ENCODE data around the gene MFRP.

MFRP gene

DNA sequence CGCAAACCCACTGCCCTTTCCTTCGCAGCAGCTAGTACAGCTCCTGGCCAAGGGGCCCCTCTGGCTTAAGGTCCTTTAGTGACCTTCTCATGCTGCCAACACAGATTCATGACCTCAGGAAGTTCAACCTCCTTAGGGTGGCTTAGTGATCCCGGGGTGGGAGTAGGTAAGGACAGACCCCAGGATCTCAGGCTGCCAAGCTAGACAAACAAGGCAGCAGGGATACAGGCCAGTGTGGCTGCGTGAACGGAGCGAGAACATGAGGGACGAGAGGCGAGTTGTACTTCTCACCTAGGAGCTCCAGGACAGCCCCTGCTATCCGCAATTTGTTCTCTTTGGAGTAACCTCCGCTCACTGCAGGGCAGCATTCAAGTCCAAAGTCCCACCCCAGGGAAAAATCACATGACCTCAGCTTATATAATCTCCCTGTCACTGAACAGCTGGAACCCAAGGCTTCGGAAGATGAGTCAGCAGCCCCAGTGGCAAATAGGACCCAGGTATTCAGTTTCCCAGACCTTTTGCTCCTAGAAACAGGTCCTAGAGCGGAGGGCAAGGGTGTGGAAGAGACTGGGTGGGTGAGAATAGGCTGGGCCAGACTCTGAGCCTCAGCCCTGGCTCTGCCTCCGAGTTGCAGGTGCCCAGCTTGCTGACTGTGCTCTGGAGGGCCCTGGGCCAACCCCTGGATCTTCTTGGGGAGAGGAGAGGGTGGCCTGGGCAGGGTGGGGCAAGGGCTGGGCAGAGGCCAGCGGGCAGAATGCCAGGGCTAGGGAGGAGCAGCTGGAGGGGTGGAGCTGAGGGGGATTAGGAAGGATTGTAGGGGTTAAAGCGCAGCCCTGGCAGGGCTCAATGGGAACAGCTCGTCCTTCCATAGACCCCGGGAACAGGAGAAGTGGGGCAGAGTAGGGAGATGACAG lies 21.9 kb upstream of the MFRP start:
- no peak overlapping the region for H3K4me3 ChIP-seq (ENCODE audit: low read length)
- no peak for TF ChIP-seq ZNF274 (IDR thresholded peaks at IDR 0.05; ENCODE audit: low read depth, low read length)

DNA sequence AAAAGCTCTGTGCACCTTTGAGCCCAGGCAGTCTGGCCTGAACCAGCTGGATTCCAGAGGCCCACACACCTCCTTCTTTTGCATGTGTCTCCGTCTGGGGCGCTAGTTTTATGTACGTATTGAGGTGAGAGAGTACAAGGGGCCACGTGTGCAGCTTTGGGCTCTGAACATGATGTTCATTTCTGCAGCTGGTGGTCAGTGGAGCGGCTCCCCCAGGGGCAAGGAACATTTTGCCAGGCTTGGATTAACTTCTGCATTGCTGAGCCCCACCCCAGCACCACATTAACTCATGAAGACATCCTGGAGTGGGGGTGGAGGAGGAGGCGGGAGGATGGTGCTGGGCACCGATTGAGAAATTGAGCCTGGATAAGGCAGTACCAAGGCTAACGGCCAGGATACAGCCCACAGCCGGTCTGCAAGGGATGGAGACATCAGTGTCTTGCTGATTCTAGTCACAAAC lies 21.2 kb upstream of the MFRP start:
- no peak overlapping the region for H3K4me3 ChIP-seq (ENCODE audit: low read length)
- no peak for TF ChIP-seq ZNF274 (IDR thresholded peaks at IDR 0.05; ENCODE audit: low read depth, low read length)

DNA sequence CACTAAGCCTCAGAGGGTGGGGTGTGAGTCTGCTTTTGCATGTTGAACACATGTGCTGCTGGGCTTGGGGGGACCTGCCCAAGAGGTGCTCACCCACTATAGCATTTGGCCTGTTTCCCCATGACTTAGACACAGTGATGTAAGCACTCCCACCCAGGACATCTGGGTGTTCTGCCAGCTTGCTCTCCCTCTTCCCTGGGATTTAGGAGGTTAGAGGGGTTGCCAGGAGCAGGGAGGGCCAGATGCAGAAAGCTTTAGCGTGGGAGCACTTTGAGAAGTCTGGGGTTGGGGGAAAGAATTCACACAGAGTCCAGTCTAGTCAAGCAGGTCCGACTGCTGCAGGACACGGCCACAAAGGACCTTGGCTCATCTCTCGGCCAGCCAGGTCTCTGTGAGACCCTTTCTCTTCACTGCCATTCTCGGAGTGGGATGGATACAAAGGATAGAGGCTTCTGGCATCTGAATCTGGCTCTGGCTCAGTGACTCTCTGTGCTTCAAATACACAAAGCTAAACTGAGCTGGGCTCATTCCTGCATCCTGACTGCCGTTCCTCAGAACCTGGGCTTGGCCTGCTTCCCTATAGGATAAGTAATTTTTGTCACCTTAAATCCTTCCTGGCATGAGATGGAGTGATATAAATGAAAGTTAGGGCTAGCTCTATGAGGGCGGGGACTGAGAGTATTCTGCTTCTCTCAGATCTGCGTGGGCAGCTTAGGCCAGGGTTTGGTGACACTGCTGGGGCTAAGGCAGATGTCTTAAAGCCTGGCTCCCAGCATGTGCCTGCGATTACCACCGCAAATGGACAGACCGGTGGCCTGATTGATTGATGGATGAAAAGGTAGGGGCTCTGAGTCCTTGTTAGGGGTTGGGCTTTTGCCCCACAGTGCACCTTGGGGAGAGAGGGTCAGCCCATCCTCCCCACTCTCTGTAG lies 20.4 kb upstream of the MFRP start:
- TF ChIP-seq ZNF274 (IDR thresholded peaks at IDR 0.05; ENCODE audit: low read depth, low read length), result no peak
- H3K4me3 ChIP-seq (ENCODE audit: low read length), result no peak overlapping the region

DNA sequence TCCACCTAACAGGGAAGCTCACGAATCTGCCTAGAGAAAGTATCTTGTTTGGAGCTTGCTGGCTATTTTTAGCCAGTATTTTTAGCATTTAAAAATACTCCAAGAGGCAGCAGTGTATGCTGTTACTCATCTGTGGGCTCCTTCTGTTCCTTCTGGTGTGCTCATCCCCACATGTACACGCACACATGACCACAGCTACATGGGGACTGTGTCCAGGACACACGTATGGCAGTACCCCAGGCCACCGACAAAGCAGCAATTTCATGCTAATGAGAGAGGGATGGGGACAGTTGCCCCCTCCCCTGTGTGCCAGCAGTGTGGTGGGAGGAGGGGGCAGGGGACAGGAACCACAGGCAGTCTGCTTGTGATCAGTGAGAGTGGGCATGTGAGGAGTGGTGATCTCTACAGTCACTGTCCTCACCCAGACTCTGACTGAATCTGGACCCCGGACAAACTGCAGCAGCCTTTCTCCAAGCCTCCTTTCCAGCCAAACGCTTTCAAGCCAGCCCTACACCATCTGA lies 18.6 kb upstream of the MFRP start:
- no peak overlapping the region for H3K4me3 ChIP-seq (ENCODE audit: low read length)
- TF ChIP-seq ZNF274 (IDR thresholded peaks at IDR 0.05; ENCODE audit: low read depth, low read length), result no peak

DNA sequence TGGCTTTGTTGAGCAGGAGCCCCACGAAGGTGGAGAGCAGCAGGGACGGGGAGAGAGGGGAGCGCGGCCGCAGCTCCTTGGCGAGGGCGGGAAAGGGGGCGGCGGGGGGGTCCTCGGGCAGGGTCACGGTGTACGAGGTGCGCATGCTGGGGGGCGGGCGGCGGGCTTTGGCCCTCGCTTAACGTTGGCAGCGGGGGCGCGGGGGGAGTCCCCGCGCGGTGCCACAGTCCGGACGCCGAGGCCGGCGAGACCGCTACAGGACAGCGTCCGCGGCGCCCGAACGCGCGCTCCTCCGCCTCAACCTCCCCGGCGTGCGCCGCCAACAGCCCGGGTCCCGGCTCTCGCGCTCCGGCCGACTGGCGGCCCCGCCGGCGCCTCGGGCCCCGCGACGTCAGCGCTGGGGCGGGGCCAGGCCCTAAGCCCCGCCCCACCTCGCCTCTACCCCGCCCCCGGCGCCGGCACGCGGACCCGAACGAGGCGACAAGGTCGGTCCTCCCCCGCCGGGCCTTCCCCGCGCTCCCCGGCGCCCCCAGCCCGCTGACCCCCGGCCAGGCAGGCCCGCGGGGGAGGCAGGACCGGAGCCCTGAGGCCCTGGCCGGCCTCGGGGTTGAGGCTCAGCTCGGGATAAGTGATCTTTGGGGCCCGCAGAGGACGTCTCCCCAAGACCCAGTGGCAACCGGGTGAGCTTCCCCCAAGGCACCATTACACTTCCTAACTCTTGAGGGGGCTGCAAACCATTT lies 17.5 kb upstream of the MFRP start:
- H3K4me3 ChIP-seq (ENCODE audit: low read length), result no peak overlapping the region
- no peak for TF ChIP-seq ZNF274 (IDR thresholded peaks at IDR 0.05; ENCODE audit: low read depth, low read length)

DNA sequence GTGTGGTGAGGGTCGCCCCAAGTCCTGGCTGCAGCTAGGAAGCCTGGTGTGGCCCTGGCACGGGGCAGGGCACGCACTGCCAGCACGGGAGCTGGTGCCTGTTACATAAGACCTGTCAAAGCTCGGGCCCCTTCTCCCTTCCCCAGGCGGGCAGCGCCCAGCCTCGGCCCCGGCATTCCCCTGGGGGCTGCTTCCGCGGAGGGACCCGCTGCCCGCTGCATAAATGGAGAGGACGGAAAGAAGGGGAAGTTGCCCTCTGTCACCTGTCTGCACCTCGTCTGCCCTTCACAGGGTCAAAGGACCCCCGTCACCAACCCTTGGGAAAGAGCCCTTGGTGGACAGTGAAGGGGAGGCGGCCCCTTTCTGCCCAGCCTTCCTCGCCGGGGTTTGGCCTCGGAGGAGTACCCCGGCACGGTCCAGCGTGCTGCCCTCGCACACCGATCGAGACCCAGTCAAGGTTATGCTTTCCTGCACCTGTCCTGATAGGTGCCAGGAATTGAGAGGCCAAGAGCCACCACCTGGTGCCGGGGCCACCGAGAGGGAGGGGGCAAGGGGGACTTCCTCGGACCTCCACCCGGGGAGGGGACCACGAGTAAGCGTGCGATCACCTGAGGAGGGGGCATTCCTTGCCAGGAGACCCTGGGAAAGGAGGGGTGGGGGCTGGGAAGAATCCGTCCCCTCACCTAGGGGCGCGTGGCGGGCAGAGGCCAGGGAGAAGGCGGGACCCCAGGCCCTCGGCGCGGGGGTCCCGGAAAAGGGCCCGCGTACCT lies 16.8 kb upstream of the MFRP start:
- no peak for TF ChIP-seq ZNF274 (IDR thresholded peaks at IDR 0.05; ENCODE audit: low read depth, low read length)
- no peak overlapping the region for H3K4me3 ChIP-seq (ENCODE audit: low read length)

DNA sequence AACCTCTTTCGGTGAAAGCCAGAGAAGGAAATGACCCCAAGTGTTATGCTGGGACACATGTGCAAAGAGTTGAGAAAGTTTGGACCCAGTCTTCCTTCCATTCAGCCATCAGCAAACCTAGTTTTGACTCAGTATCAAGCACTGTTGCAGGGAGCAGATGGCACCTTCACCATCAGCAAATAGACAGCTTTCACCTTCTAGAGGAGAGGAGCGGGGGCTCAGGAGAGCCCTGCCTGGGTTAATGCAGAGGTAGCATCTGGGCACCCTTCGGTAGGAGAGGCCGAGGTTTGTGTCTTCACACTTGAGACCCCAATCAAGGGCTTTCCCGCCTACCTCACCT lies 16.2 kb upstream of the MFRP start:
- H3K4me3 ChIP-seq (ENCODE audit: low read length), result no peak overlapping the region
- TF ChIP-seq ZNF274 (IDR thresholded peaks at IDR 0.05; ENCODE audit: low read depth, low read length), result no peak

DNA sequence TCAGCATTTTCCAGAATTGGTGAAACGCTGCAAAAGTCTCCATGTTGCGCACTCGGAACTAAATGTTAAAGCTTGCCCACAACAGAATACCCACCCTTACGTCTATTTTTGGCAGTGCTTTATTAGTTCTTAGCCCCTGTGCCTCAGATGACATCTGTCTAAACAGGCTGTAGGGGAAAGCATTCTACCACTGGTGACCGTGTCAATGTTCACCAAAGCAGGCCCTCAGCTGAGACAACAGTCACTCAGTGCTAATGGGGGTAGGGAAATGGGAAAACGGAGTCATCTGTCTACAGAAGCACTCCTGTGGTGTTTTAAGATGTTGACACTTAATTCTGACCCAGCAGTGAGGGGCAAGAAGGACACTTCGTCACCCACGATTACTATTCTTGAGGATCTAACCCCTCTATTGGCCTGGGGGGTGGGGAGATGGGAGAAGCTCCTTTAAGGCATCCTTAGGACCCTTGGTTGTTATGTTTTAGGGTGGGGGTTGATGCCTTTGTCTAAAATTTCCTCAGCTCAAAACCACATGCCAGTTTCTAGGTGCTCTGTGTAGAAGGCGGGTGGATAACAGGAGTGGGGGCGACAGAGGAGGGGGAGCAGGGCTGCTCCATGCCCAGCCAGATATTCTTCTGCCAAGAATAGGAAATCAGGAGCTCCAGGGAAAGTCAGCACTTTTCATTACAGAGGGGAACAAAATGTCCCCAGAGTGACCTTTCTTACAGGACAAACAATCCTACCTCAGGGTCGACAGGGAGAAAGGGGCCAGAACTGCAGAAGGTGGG lies 15.6 kb upstream of the MFRP start:
- no peak overlapping the region for H3K4me3 ChIP-seq (ENCODE audit: low read length)
- no peak for TF ChIP-seq ZNF274 (IDR thresholded peaks at IDR 0.05; ENCODE audit: low read depth, low read length)

DNA sequence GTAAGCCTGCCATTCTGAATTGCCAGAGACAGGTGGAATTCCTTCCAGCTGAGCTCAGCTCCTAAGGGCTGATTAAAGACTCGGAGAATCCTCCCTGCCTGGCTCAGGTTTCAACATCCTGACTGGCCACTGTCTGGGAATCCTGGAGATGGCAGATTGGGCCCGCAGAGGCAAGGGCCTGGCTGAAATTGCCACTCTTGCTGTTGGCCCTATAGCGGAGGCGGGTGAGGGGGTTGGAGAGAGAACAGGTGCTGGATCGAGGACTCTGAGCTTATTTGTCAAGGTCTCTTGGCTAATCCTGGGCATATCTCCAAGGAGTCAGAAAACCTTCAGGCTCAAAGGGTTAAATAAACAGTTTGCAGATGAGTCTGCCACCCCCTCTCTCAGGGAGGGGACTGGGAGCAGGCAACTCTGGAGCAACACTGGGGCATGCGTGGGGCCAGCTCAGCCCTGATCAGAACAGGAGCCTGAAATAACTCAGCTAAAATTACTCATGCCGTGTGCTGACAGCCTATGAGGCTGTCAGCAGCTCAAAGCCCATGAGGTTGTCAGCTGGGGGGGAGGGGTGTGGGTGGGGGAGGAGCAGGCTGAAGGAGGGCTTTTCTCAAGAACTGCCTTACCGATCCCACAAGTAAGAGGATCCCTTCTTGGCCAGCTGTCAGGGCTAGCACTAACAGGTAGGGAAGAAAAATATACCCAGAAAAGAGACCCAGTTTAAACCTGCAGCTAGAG lies 14.7 kb upstream of the MFRP start:
- no peak for TF ChIP-seq ZNF274 (IDR thresholded peaks at IDR 0.05; ENCODE audit: low read depth, low read length)
- H3K4me3 ChIP-seq (ENCODE audit: low read length), result no peak overlapping the region

DNA sequence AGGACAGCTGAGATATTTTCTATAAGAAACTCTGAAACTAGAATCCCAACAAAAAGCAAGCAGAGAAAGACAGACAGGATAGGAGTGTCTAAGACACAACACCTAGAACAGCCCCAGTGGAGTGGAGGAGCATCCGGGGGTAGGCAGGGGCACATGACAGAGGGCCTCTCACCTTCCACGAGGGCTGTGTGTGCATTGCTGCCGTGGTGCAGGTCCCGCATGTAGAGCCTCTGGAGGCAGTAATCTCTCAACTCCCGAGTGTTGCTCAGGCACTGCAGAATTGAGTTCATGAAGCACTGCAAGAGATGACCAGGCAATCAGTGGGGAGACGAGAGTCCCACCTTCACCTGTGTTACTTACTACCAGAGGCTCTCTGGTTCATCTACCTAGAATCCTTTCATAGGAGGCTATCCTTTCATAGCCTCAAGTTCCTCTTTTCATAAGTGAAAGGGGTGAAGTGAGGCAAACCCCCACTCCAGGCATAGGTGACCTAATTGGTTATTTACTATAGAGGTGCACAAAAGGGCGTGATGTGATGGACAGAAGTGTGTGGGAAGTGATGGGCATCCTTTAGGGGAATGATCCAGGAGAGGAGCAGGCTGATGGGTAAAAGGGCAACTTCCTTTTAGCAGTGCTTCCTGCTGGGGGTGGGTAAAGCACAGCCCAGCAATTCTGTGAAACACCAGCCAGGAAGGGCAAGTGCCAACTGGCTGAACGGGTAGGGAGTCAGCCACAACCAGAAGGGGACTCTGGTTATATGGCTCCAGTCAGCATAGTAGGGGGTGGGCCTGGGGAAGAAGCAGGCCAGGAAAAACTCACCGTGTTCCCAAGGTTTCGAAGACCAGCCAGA lies 13.1 kb upstream of the MFRP start:
- H3K4me3 ChIP-seq (ENCODE audit: low read length), result no peak overlapping the region
- TF ChIP-seq ZNF274 (IDR thresholded peaks at IDR 0.05; ENCODE audit: low read depth, low read length), result no peak

DNA sequence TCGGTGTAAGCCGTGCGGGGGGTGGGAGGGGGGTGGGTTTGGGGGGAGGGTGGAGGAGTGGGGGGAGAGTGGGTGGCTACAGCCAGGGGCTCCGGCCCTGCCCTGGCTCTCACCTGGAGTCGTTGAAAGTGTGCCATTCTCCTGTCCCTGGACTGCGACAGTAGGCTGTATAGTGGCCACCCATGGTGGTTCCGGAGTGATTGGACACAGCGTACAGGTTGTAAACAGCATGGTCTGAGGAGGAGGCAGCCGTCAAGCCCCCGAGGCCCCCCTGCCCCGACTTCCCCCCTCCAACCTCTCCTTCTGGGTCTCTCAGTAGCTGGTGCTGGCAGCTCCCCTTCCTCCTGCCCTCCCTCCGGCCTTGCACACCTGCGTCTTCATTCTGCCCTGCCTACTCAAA lies 10.6 kb upstream of the MFRP start:
- no peak overlapping the region for H3K4me3 ChIP-seq (ENCODE audit: low read length)
- TF ChIP-seq ZNF274 (IDR thresholded peaks at IDR 0.05; ENCODE audit: low read depth, low read length), result no peak
